Activated CD4-positive, alpha-beta T cell treated with anti-CD3 and anti-CD28 coated beads for 36 hours (primary cell): Measurements from ENCODE around the gene NCAM1. TPM values are rescaled to one million over a fixed set of nuclear protein-coding genes. Genes with fewer than 3 reads are reported as not detected.

ENCODE experiments used
- ATAC-seq: fragments of 200-7000 bp; cut with Tn5 transposase; one replicate; pipeline ENCODE4 v1.10.0; 2021; ENCODE audit warnings: mild to moderate bottlenecking, moderate library complexity
- CTCF ChIA-PET: fragments of 350-600 bp; sonication (Branson Sonifier 250); formaldehyde crosslinking; loops from one replicate; lab custom pipeline; 2021; ENCODE audit warnings: antibody characterized with exemption; lab: Charles Lee
- POLR2A ChIA-PET: fragments of 350-600 bp; sonication (Branson Sonifier 250); formaldehyde crosslinking; loops from one replicate; lab custom pipeline; 2021; ENCODE audit warnings: antibody characterized with exemption, inconsistent platforms; lab: Charles Lee
- DNase-seq: peaks from one replicate; pipeline ENCODE4 v3.0.0-alpha.2; 2020
- H3K27ac Mint-ChIP-seq: one replicate; pipeline ENCODE4 v1.8.0; 2021; ENCODE audit warnings: mixed read lengths
- H3K27me3 Mint-ChIP-seq: one replicate; pipeline ENCODE4 v1.8.0; 2021; ENCODE audit warnings: mixed read lengths
- H3K36me3 Mint-ChIP-seq: one replicate; pipeline ENCODE4 v1.8.0; 2021; ENCODE audit warnings: low read depth, mixed read lengths
- H3K4me1 Mint-ChIP-seq: one replicate; pipeline ENCODE4 v1.8.0; 2021; ENCODE audit warnings: mixed read lengths
- H3K4me3 Mint-ChIP-seq: one replicate; pipeline ENCODE4 v1.8.0; 2021; ENCODE audit warnings: mild to moderate bottlenecking, moderate library complexity, mixed read lengths
- H3K9me3 Mint-ChIP-seq: one replicate; pipeline ENCODE4 v1.8.0; 2021; ENCODE audit warnings: low read depth, mixed read lengths
- intact Hi-C, 2 experiments: fragments of 100-400 bp; cut with DNase I in 1 of 2; cut with micrococcal nuclease in 1 of 2; formaldehyde crosslinking; loops; one replicate each; pipeline versions ENCODE4 v1.14.2 to v1.15.1; 2022 to 2024; cut with DNase I, micrococcal nuclease
- total RNA-seq, 2 experiments: library from RNA; stranded (reverse); gene quantifications; one replicate each; pipeline ENCODE4 v1.2.3, GENCODE V29; 2021

The NCAM1 gene
- total RNA-seq, 2 experiments from 2014 or later: 0.09 to 0.14 TPM

- POLR2A ChIA-PET: interaction anchor here (0.6 kb wide), 1 partner anchor 356 kb away, joined by 4 read pairs; no protein-coding TSS in a partner anchor
- no peaks in the 10 kb centered on the region for H3K36me3 Mint-ChIP-seq
- intact Hi-C loops: no loop called here
- H3K4me1 Mint-ChIP-seq: no peaks in the 10 kb centered on the region
- no peak overlapping the region for H3K4me3 Mint-ChIP-seq
- CTCF ChIA-PET: interaction anchor here (1.3 kb wide), 1 partner anchor 40 kb away, joined by 4 read pairs; no protein-coding TSS in a partner anchor
- DNase-seq (no peak), ATAC-seq (no peak)
- H3K27me3 Mint-ChIP-seq: peaks cover 20% of the 10 kb centered on the region
- H3K27ac Mint-ChIP-seq: no peak overlapping the region
- H3K9me3 Mint-ChIP-seq: no peaks in the 10 kb centered on the region
These were observed 288.6 kb downstream of the NCAM1 start for GRCh38 chr11:113249786-113250185.

- no peak overlapping the region for H3K4me3 Mint-ChIP-seq
- ATAC-seq: peak; percentile 42
These were observed 290.1 kb downstream of the NCAM1 start for GRCh38 chr11:113251281-113251680.

GRCh38 chr11:113253406-113253805 is 292.2 kb downstream of the NCAM1 start:
- no peak overlapping the region for H3K27ac Mint-ChIP-seq
- CTCF ChIA-PET: interaction anchor here (0.7 kb wide), 1 partner anchor 11 kb away, joined by 3 read pairs; no protein-coding TSS in a partner anchor
- no peak for DNase-seq
- H3K27me3 Mint-ChIP-seq: peaks cover 4% of the 10 kb centered on the region
- ATAC-seq: no peak
- intact Hi-C loops: no loop called here
- no peaks in the 10 kb centered on the region for H3K4me1 Mint-ChIP-seq
- POLR2A ChIA-PET: no interaction called here
- no peaks in the 10 kb centered on the region for H3K36me3 Mint-ChIP-seq
- H3K9me3 Mint-ChIP-seq: no peaks in the 10 kb centered on the region
- no peak overlapping the region for H3K4me3 Mint-ChIP-seq

More at GRCh38 chr11:113251281-113251680, 290.1 kb downstream of the NCAM1 start:
- Mint-ChIP-seq H3K9me3 (no peaks in the 10 kb centered on the region), H3K4me1 (no peaks in the 10 kb centered on the region), H3K27ac (no peak overlapping the region), H3K36me3 (no peaks in the 10 kb centered on the region), H3K27me3 (peaks cover 12% of the 10 kb centered on the region)
- ChIA-PET POLR2A (no interaction called here), CTCF (interaction anchor here (1.1 kb wide), 1 partner anchor 9 kb away, joined by 3 read pairs; no protein-coding TSS in a partner anchor)
- intact Hi-C loops: no loop called here
- DNase-seq: no peak

- no peak for DNase-seq
These were observed 293.9 kb downstream of the NCAM1 start for GRCh38 chr11:113255096-113255495.

GRCh38 chr11:113255741-113256140 is 294.5 kb downstream of the NCAM1 start:
- H3K4me1 Mint-ChIP-seq: no peaks in the 10 kb centered on the region
- CTCF ChIA-PET: no interaction called here
- no peaks in the 10 kb centered on the region for H3K36me3 Mint-ChIP-seq
- H3K27ac Mint-ChIP-seq: no peak overlapping the region
- no peak overlapping the region for H3K4me3 Mint-ChIP-seq
- intact Hi-C loops: no loop called here
- no peaks in the 10 kb centered on the region for H3K9me3 Mint-ChIP-seq
- DNase-seq: no peak
- ATAC-seq: no peak
- POLR2A ChIA-PET: no interaction called here
- H3K27me3 Mint-ChIP-seq: peaks cover 2% of the 10 kb centered on the region

More at GRCh38 chr11:113255096-113255495, 293.9 kb downstream of the NCAM1 start:
- H3K4me3 Mint-ChIP-seq: no peak overlapping the region
- H3K9me3 Mint-ChIP-seq: no peaks in the 10 kb centered on the region
- no peaks in the 10 kb centered on the region for H3K36me3 Mint-ChIP-seq
- peaks cover 4% of the 10 kb centered on the region for H3K27me3 Mint-ChIP-seq
- ChIA-PET CTCF (no interaction called here), POLR2A (no interaction called here)
- no peak overlapping the region for H3K27ac Mint-ChIP-seq
- no peaks in the 10 kb centered on the region for H3K4me1 Mint-ChIP-seq
- ATAC-seq: no peak
- intact Hi-C loops: no loop called here

- Mint-ChIP-seq H3K4me1 (no peaks in the 10 kb centered on the region), H3K27ac (no peak overlapping the region), H3K9me3 (no peaks in the 10 kb centered on the region), H3K4me3 (no peak overlapping the region), H3K36me3 (no peaks in the 10 kb centered on the region), H3K27me3 (peaks cover 2% of the 10 kb centered on the region)
- no peak for DNase-seq
- intact Hi-C loops: no loop called here
- ChIA-PET CTCF (no interaction called here), POLR2A (no interaction called here)
- no peak for ATAC-seq
These were observed 295.4 kb downstream of the NCAM1 start for GRCh38 chr11:113256431-113257202.

GRCh38 chr11:113260096-113260425 is 298.8 kb downstream of the NCAM1 start:
- ChIA-PET CTCF (no interaction called here), POLR2A (no interaction called here)
- peaks cover 2% of the 10 kb centered on the region for H3K27me3 Mint-ChIP-seq
- no peak overlapping the region for H3K27ac Mint-ChIP-seq
- no peaks in the 10 kb centered on the region for H3K36me3 Mint-ChIP-seq
- H3K4me3 Mint-ChIP-seq: no peak overlapping the region
- H3K9me3 Mint-ChIP-seq: no peaks in the 10 kb centered on the region
- no peaks in the 10 kb centered on the region for H3K4me1 Mint-ChIP-seq
- intact Hi-C loops: no loop called here
- DNase-seq (no peak), ATAC-seq (no peak)

GRCh38 chr11:113260541-113260940 is 299.3 kb downstream of the NCAM1 start:
- ChIA-PET CTCF (no interaction called here), POLR2A (no interaction called here)
- Mint-ChIP-seq H3K27me3 (peaks cover 2% of the 10 kb centered on the region), H3K4me1 (no peaks in the 10 kb centered on the region), H3K27ac (no peak overlapping the region), H3K4me3 (no peak overlapping the region), H3K36me3 (no peaks in the 10 kb centered on the region), H3K9me3 (no peaks in the 10 kb centered on the region)
- intact Hi-C loops: no loop called here
- DNase-seq (no peak), ATAC-seq (no peak)

GRCh38 chr11:113261709-113262475 is 300.7 kb downstream of the NCAM1 start:
- Mint-ChIP-seq H3K36me3 (no peaks in the 10 kb centered on the region), H3K4me1 (no peaks in the 10 kb centered on the region), H3K27ac (no peak overlapping the region), H3K4me3 (no peak overlapping the region), H3K9me3 (no peaks in the 10 kb centered on the region), H3K27me3 (peaks cover 2% of the 10 kb centered on the region)
- POLR2A ChIA-PET: no interaction called here
- CTCF ChIA-PET: no interaction called here
- DNase-seq (no peak), ATAC-seq (no peak)
- intact Hi-C loops: no loop called here

GRCh38 chr11:113262594-113262993 is 301.4 kb downstream of the NCAM1 start:
- POLR2A ChIA-PET: no interaction called here
- H3K27ac Mint-ChIP-seq: no peak overlapping the region

GRCh38 chr11:113263458-113264259 is 302.4 kb downstream of the NCAM1 start:
- H3K27ac Mint-ChIP-seq: no peak overlapping the region
- peaks cover 6% of the 10 kb centered on the region for H3K27me3 Mint-ChIP-seq
- intact Hi-C loops: no loop called here
- no peaks in the 10 kb centered on the region for H3K9me3 Mint-ChIP-seq
- no peak overlapping the region for H3K4me3 Mint-ChIP-seq
- ChIA-PET POLR2A (no interaction called here), CTCF (no interaction called here)
- no peaks in the 10 kb centered on the region for H3K4me1 Mint-ChIP-seq
- DNase-seq: no peak
- no peak for ATAC-seq
- no peaks in the 10 kb centered on the region for H3K36me3 Mint-ChIP-seq

More at GRCh38 chr11:113262594-113262993, 301.4 kb downstream of the NCAM1 start:
- ATAC-seq (no peak), DNase-seq (no peak)
- H3K36me3 Mint-ChIP-seq: no peaks in the 10 kb centered on the region
- CTCF ChIA-PET: no interaction called here
- H3K4me1 Mint-ChIP-seq: no peaks in the 10 kb centered on the region
- H3K9me3 Mint-ChIP-seq: no peaks in the 10 kb centered on the region
- intact Hi-C loops: no loop called here
- H3K27me3 Mint-ChIP-seq: peaks cover 5% of the 10 kb centered on the region
- no peak overlapping the region for H3K4me3 Mint-ChIP-seq
